GM12875 (cell line): ENCODE measurements around the gene MTCL1.
"Not testable (repeated sequence)": the region's sequence is repeated elsewhere in the genome, so short reads cannot be mapped to it uniquely, and the experiment has no call there.

Experiments
- H3K4me3 ChIP-seq: one replicate; pipeline ENCODE4 v1.5.1; 2011; ENCODE audit warnings: low read depth, low read length, control low read depth
- CTCF ChIP-seq: IDR thresholded peaks from 2 replicates; pipeline ENCODE4 v1.5.1; 2011; ENCODE audit warnings: low read depth, mild to moderate bottlenecking, control low read depth, inconsistent platforms, low read length, moderate library complexity, borderline replicate concordance; ENCODE audit not compliant: insufficient read depth

Gene MTCL1

GRCh38 chr18:8752329-8752728 lies 47.0 kb downstream of the MTCL1 start:
- no peak for TF ChIP-seq CTCF
- H3K4me3 ChIP-seq, result no peak overlapping the region

GRCh38 chr18:8754995-8755960 lies 49.9 kb downstream of the MTCL1 start:
- H3K4me3 ChIP-seq, result no peak overlapping the region
- no peak for TF ChIP-seq CTCF

GRCh38 chr18:8756571-8756970 lies 51.2 kb downstream of the MTCL1 start:
- no peak overlapping the region for H3K4me3 ChIP-seq

DNA sequence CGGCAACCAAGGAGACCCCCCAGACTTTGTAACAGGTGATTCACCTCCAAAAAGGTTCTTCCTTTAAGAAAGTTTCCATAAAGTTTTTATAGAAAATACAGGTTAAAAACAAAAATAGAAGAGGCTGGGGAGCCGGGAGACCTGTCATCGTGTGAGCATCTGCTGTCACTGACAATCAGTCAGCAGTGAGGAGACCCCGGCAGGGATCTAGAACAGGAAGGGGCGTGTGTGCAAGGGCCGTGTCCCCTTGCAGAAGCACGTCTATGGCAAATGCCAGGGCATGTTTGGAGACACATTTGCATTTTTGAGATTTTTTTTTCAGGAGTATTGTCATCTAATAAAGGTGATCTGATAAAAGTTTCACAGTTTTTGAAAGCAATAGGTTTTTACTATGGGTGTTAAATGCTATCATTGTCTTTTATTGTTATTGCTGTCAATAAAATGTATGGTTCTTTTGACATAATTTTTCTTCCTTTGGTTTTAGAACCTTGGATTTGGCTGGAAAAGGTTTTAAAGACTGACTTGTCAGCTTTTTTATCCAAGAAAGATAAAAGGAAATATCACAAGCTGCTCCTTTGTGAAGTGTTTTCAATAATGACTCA lies 52.1 kb downstream of the MTCL1 start:
- no peak for TF ChIP-seq CTCF
- no peak overlapping the region for H3K4me3 ChIP-seq

More at GRCh38 chr18:8756571-8756970, 51.2 kb downstream of the MTCL1 start:
- TF ChIP-seq CTCF, result no peak

GRCh38 chr18:8758466-8758865 lies 53.1 kb downstream of the MTCL1 start:
- TF ChIP-seq CTCF, result no peak
- H3K4me3 ChIP-seq, result no peak overlapping the region

GRCh38 chr18:8760984-8761383 lies 55.6 kb downstream of the MTCL1 start:
- no peak overlapping the region for H3K4me3 ChIP-seq
- TF ChIP-seq CTCF, result no peak

- H3K4me3 ChIP-seq, result not testable (repeated sequence)
These were observed 56.2 kb downstream of the MTCL1 start for GRCh38 chr18:8761535-8761934.
